ENCODE measurements around the gene NADK2. TPM values are rescaled to one million over a fixed set of nuclear protein-coding genes. Genes with fewer than 3 reads are reported as not detected.

Gene NADK2
- total and polyA plus RNA-seq, 2 donors (not counting 3 experiments of a cell fraction or from before 2014, with no cell fraction given): 4.0 to 20.3 TPM

DNA sequence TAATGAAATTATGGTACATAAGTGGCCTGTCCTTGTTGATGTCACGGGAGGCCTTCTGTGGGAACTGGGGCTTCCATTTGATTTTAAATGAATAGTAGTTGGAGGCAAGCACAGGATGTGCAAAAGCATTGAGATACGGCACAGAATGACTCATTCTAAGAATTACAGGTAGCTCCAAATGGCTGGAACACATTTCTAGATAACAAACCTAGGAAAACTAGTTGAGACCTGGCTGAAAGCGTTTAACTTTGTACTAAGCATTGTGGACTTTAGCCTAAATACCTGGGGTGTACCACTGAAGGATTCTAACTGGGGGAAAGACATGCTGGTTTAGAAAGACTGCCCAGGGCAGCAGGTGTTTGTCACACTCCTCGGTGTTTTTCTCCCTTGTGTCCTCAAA lies 80.4 kb downstream of the NADK2 start:
- BruUV-seq (replicated peaks): no TSS peak
- no peak for FAIRE-seq
- Histone ChIP-seq H2AFZ (ENCODE audit: low read depth, low read length) (no peak overlapping the region), H3K27ac (ENCODE audit: insufficient read depth, low read depth, low read length) (no peak overlapping the region), H3K36me3 (ENCODE audit: control insufficient read depth in 2 of 2, extremely low read depth in 1 of 2, insufficient read depth in 2 of 2, low read length in 2 of 2) (peaks cover 7 to 13% of the 10 kb centered on the region in 2 experiments), H3K79me2 (ENCODE audit: control insufficient read depth, insufficient read depth, low read length) (peaks cover 10% of the 10 kb centered on the region), H3K9me1 (replicated peaks; ENCODE audit: control insufficient read depth, extremely low read depth, insufficient read depth, low read length) (no peaks in the 10 kb centered on the region), H3K9ac (replicated peaks; ENCODE audit: extremely low read depth, insufficient read depth, low read length) (no peak overlapping the region), H4K20me1 (replicated peaks; ENCODE audit: control insufficient read depth, extremely low read depth, insufficient read depth, low read length) (no peaks in the 10 kb centered on the region), H3K4me1 (ENCODE audit: control insufficient read depth, extremely low read depth, insufficient read depth, low read length) (peaks cover 2% of the 10 kb centered on the region), H3K4me2 (ENCODE audit: insufficient read depth, low read length) (no peak overlapping the region), H3K27me3 (ENCODE audit: control insufficient read depth in 2 of 2, insufficient read depth in 2 of 2, low read length in 2 of 2) (no peaks in the 10 kb centered on the region), H3K4me3 (replicated peaks in 1 of 3; ENCODE audit: insufficient read depth in 1 of 3, low read depth in 1 of 3, low read length in 3 of 3) (no peak overlapping the region), H3K9me3 (replicated peaks; ENCODE audit: control insufficient read depth, insufficient read depth, low read length) (no peaks in the 10 kb centered on the region)
- POLR2A ChIA-PET: no interaction called here
- TF ChIP-seq CTCF (IDR thresholded peaks at IDR 0.05; ENCODE audit: extremely low read depth in 1 of 2, insufficient read depth in 1 of 2, low read depth in 1 of 2, low read length in 2 of 2) (no peak), JUN (IDR thresholded peaks at IDR 0.05; ENCODE audit: borderline replicate concordance, insufficient read depth, insufficient read length, low read depth) (no peak), EZH2 (IDR thresholded peaks at IDR 0.05; ENCODE audit: borderline replicate concordance, low read depth, low read length, severe bottlenecking) (no peak), MYC (IDR thresholded peaks at IDR 0.05; ENCODE audit: low read depth, low read length) (no peak), GATA2 (IDR thresholded peaks at IDR 0.05; ENCODE audit: insufficient read depth, insufficient read length, low read depth, low read length) (no peak), POLR2AphosphoS5 (IDR thresholded peaks at IDR 0.05; ENCODE audit: insufficient read depth, low read depth, low read length) (no peak), FOS (IDR thresholded peaks at IDR 0.05; ENCODE audit: borderline replicate concordance, insufficient read depth, low read length) (no peak), POLR2A (IDR thresholded peaks at IDR 0.05; ENCODE audit: low read depth, low read length) (no peak)
- TF ChIP-seq, protein P1, sequence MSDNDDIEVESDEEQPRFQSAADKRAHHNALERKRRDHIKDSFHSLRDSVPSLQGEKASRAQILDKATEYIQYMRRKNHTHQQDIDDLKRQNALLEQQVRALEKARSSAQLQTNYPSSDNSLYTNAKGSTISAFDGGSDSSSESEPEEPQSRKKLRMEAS (IDR thresholded peaks at IDR 0.05; ENCODE audit: insufficient read depth, insufficient read length): no peak
- intact Hi-C loops (cut with micrococcal nuclease): no loop called here
- CTCF ChIA-PET: interaction anchor here (0.9 to 3.4 kb wide), 4 partner anchors 9 to 82 kb away, joined by 3 to 8 read pairs (median 4); no protein-coding TSS in a partner anchor
- dilution Hi-C loops (cut with MboI; ENCODE audit: extremely low pct_ligation_motif_present, low sequenced_read_pairs): no loop called here
- DNase-seq (ENCODE audit: low read depth, low spot score): no peak

All from endothelial cell of umbilical vein (primary cell).